Uterus (tissue), 4 donors: ENCODE data around the gene PLEKHA7. TPM values are rescaled to one million over a fixed set of nuclear protein-coding genes. Genes with fewer than 3 reads are reported as not detected.

ENCODE experiments used
- DNase-seq, 2 donors: peaks; one replicate each; pipeline ENCODE4 v3.0.0-alpha.2; 2019 to 2020
- H3K27ac ChIP-seq, 2 donors: fragments of 200-600 bp; sonication (generic); 1 replicate in 1 of 2; 2 replicates in 1 of 2; pipeline ENCODE4 v1.5.1; 2016 to 2018
- H3K27me3 ChIP-seq, 2 donors: fragments of 200-600 bp; sonication (generic); one replicate each; pipeline ENCODE4 v1.5.1; 2018 to 2019; ENCODE audit warnings: control low read depth in 1 of 2
- H3K36me3 ChIP-seq, 2 donors: fragments of 200-600 bp; sonication (generic); one replicate each; pipeline ENCODE4 v1.5.1; 2019; ENCODE audit warnings: control low read depth in 1 of 2
- H3K4me1 ChIP-seq, 2 donors: fragments of 200-600 bp; sonication (generic); one replicate each; pipeline ENCODE4 v1.5.1; 2018 to 2019; ENCODE audit warnings: control low read depth in 1 of 2
- H3K4me3 ChIP-seq, 2 donors: fragments of 200-600 bp; sonication (generic); 1 replicate in 1 of 2; 2 replicates in 1 of 2; pipeline ENCODE4 v1.5.1; 2018 to 2019; ENCODE audit warnings: mild to moderate bottlenecking in 1 of 2
- H3K9me3 ChIP-seq, 2 donors: fragments of 200-600 bp; sonication (generic); one replicate each; pipeline ENCODE4 v1.5.1; 2019; ENCODE audit warnings: control low read depth in 1 of 2
- POLR2A ChIP-seq, 2 donors: fragments of 450-650 bp; IDR thresholded peaks; one replicate each; pipeline ENCODE4 v1.6.1; 2016; ENCODE audit warnings: antibody characterized with exemption in 2 of 2, mild to moderate bottlenecking in 1 of 2, moderate library complexity in 1 of 2
- intact Hi-C: fragments of 100-400 bp; cut with DNase I; formaldehyde crosslinking; loops from one replicate; pipeline ENCODE4 v1.15.1; 2023; ENCODE audit warnings: low total_unique reads
- total RNA-seq, 4 donors: library from RNA; depleted of rRNA in 3 of 4; stranded (reverse); fragments of >200 nt in 3 of 4; gene quantifications; one replicate each; pipeline versions ENCODE4 v1.1.0 to v1.2.4, GENCODE V29; 2014 to 2023
- TF ChIP-seq, protein P1 (sequence below), 4 experiments: fragments of 200-600 bp in 2 of 4; fragments of 450-650 bp in 2 of 4; sonication (generic) in 2 of 4; IDR thresholded peaks; one replicate each; pipeline ENCODE4 v1.5.1; 2016 to 2019; ENCODE audit warnings: antibody characterized with exemption in 4 of 4, mild to moderate bottlenecking in 2 of 4, moderate library complexity in 1 of 4
- donor health status: DM: yes; HTN: yes; CAD: no.

PLEKHA7 gene
- total RNA-seq, 4 donors from 2014 or later, result 13.3 to 38.2 (median 26.7) TPM

- H3K27me3 ChIP-seq, result no peaks in the 10 kb centered on the region
- no peak overlapping the region for H3K27ac ChIP-seq
- intact Hi-C loops, result no loop called here
- H3K36me3 ChIP-seq, result no peaks in the 10 kb centered on the region
- no peak overlapping the region for H3K4me3 ChIP-seq
- TF ChIP-seq POLR2A (IDR thresholded peaks at IDR 0.05), result no peak
- TF ChIP-seq, protein P1, sequence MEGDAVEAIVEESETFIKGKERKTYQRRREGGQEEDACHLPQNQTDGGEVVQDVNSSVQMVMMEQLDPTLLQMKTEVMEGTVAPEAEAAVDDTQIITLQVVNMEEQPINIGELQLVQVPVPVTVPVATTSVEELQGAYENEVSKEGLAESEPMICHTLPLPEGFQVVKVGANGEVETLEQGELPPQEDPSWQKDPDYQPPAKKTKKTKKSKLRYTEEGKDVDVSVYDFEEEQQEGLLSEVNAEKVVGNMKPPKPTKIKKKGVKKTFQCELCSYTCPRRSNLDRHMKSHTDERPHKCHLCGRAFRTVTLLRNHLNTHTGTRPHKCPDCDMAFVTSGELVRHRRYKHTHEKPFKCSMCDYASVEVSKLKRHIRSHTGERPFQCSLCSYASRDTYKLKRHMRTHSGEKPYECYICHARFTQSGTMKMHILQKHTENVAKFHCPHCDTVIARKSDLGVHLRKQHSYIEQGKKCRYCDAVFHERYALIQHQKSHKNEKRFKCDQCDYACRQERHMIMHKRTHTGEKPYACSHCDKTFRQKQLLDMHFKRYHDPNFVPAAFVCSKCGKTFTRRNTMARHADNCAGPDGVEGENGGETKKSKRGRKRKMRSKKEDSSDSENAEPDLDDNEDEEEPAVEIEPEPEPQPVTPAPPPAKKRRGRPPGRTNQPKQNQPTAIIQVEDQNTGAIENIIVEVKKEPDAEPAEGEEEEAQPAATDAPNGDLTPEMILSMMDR (IDR thresholded peaks at IDR 0.05), result no peak
- H3K9me3 ChIP-seq, result no peaks in the 10 kb centered on the region
- no peaks in the 10 kb centered on the region for H3K4me1 ChIP-seq
- no peak for DNase-seq
These were observed 15.1 kb downstream of the PLEKHA7 start for GRCh38 chr11:16999116-16999515.

- TF ChIP-seq POLR2A (IDR thresholded peaks at IDR 0.05), result no peak
- TF ChIP-seq, protein P1 (IDR thresholded peaks at IDR 0.05), result no peak
- Histone ChIP-seq H3K36me3 (no peaks in the 10 kb centered on the region), H3K27me3 (no peaks in the 10 kb centered on the region), H3K4me3 (no peak overlapping the region), H3K4me1 (no peaks in the 10 kb centered on the region), H3K9me3 (no peaks in the 10 kb centered on the region), H3K27ac (no peak overlapping the region)
- intact Hi-C loops, result no loop called here
- DNase-seq, result no peak
These were observed 16.6 kb downstream of the PLEKHA7 start for GRCh38 chr11:16997624-16998023.

DNA sequence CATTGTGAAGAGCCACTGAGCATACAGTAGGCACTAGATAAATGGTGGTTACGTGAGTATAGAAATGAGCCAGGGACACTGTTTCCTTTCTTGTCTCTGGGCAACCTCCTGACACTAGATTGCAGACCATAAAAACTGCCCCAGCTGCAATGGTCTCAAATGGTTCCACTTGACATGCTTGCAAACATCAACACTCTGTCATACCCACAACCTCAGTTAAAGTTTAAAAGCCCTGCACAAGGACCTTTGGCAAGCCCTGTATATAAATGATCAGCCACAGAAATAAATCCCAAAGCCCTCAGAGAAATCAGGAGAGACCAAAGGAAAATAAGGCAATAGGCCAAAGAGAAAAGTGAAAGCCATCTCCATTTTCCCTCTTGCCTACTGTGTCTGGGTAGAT lies 20.7 kb downstream of the PLEKHA7 start:
- no peak overlapping the region for H3K27ac ChIP-seq
- no peak for DNase-seq
- H3K9me3 ChIP-seq, result no peaks in the 10 kb centered on the region
- intact Hi-C loops, result no loop called here
- H3K4me1 ChIP-seq, result no peaks in the 10 kb centered on the region
- H3K36me3 ChIP-seq, result no peaks in the 10 kb centered on the region
- TF ChIP-seq, protein P1 (IDR thresholded peaks at IDR 0.05), result no peak
- no peak for TF ChIP-seq POLR2A (IDR thresholded peaks at IDR 0.05)
- no peaks in the 10 kb centered on the region for H3K27me3 ChIP-seq
- H3K4me3 ChIP-seq, result no peak overlapping the region

DNA sequence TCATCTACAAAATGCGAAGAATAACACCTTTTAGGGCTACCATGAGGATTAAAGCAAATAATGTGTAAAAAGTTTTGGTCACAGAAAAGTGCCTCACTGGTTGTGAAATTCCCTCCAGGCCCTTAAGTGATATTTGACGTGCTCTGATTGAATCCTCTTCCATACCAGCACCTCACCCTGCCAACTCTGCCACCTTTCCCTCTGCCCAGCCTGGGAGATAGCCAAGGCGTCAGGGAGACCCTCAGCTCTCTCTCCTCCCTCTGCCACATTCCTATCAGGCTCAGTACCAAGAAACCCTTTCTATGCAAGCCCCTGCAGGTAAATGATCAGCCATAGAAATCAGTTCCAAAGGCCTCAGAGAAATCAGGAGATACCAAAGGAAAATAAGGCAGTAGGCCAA lies 21.4 kb downstream of the PLEKHA7 start:
- intact Hi-C loops, result no loop called here
- no peaks in the 10 kb centered on the region for H3K4me1 ChIP-seq

GRCh38 chr11:16989554-16989953 lies 24.7 kb downstream of the PLEKHA7 start:
- H3K4me3 ChIP-seq, result no peak overlapping the region
- no peaks in the 10 kb centered on the region for H3K9me3 ChIP-seq
- intact Hi-C loops, result no loop called here
- DNase-seq, result no peak
- no peak overlapping the region for H3K27ac ChIP-seq
- no peaks in the 10 kb centered on the region for H3K4me1 ChIP-seq
- no peaks in the 10 kb centered on the region for H3K36me3 ChIP-seq
- H3K27me3 ChIP-seq, result no peaks in the 10 kb centered on the region
- no peak for TF ChIP-seq POLR2A (IDR thresholded peaks at IDR 0.05)
- TF ChIP-seq, protein P1 (IDR thresholded peaks at IDR 0.05), result no peak

More for the DNA sequence above, 21.4 kb downstream of the PLEKHA7 start:
- no peaks in the 10 kb centered on the region for H3K9me3 ChIP-seq
- H3K27me3 ChIP-seq, result no peaks in the 10 kb centered on the region
- H3K4me3 ChIP-seq, result no peak overlapping the region
- H3K27ac ChIP-seq, result no peak overlapping the region
- H3K36me3 ChIP-seq, result no peaks in the 10 kb centered on the region
- no peak for DNase-seq
- TF ChIP-seq POLR2A (IDR thresholded peaks at IDR 0.05), result no peak
- TF ChIP-seq, protein P1 (IDR thresholded peaks at IDR 0.05), result no peak
